ENCODE results near the gene MON1A. TPM values are rescaled to one million over a fixed set of nuclear protein-coding genes. Genes with fewer than 3 reads are reported as not detected.
A peak's percentile ranks its signal among the peaks of the same experiment; 100 is the strongest.
"Not testable (repeated sequence)": the region's sequence is repeated elsewhere in the genome, so short reads cannot be mapped to it uniquely, and the experiment has no call there.

MON1A gene
- total RNA-seq, 2 experiments from 2014 or later = 6.3 to 7.8 TPM

GRCh38 chr3:49939858-49940666 lies 10.5 kb upstream of the MON1A start, which contains the start of gene RBM6:
RBM6 (plus strand) TSS chr3:49940150; CDS start chr3:49962642, 22,492 bp downstream.
- Mint-ChIP-seq H3K27me3 (no peaks in the 10 kb centered on the region), H3K27ac (peak within 1 kb of the TSS; percentile 90), H3K36me3 (peaks cover 10% of the 10 kb centered on the region), H3K9me3 (no peaks in the 10 kb centered on the region), H3K4me3 (peak within 1 kb of the TSS; percentile 88), H3K4me1 (ENCODE audit: low read depth) (peaks cover 30% of the 10 kb centered on the region)
- POLR2A ChIA-PET = interaction anchor here (0.8 to 2.5 kb wide), 7 partner anchors 10 to 307 kb away, joined by 3 to 28 read pairs (median 3); partner anchors contain the start of genes MON1A and UBA7
- CTCF ChIA-PET = interaction anchor here (0.7 to 2.1 kb wide), 6 partner anchors 10 to 401 kb away, joined by 3 to 18 read pairs (median 5); partner anchors contain the start of genes IFRD2, INKA1 and MON1A
- intact Hi-C loops (cut with micrococcal nuclease) = loop anchor here (1.0 kb wide), 2 partner anchors 11 to 148 kb away; partner anchors contain the start of genes MON1A and RBM5
- peak; percentile 98 for DNase-seq

- DNase-seq = no peak
- H3K36me3 Mint-ChIP-seq = peaks cover 3% of the 10 kb centered on the region
- POLR2A ChIA-PET = no interaction called here
- no peaks in the 10 kb centered on the region for H3K9me3 Mint-ChIP-seq
- no peak overlapping the region for H3K4me3 Mint-ChIP-seq
- H3K27me3 Mint-ChIP-seq = no peaks in the 10 kb centered on the region
- H3K4me1 Mint-ChIP-seq (ENCODE audit: low read depth) = peaks cover 16% of the 10 kb centered on the region
- no peak overlapping the region for H3K27ac Mint-ChIP-seq
- intact Hi-C loops (cut with micrococcal nuclease) = no loop called here
- CTCF ChIA-PET = no interaction called here
These were observed 7.5 kb upstream of the MON1A start for GRCh38 chr3:49937090-49937489.

GRCh38 chr3:49932281-49932680 lies 2.7 kb upstream of the MON1A start:
- H3K27me3 Mint-ChIP-seq; DNase-seq; POLR2A ChIA-PET; H3K4me3 Mint-ChIP-seq; H3K9me3 Mint-ChIP-seq; H3K27ac Mint-ChIP-seq; intact Hi-C loops (cut with micrococcal nuclease); H3K36me3 Mint-ChIP-seq: not testable (repeated sequence)
- peaks cover 19% of the 10 kb centered on the region for H3K4me1 Mint-ChIP-seq (ENCODE audit: low read depth)
- CTCF ChIA-PET = interaction anchor here (1.9 kb wide), 1 partner anchor 328 kb away, joined by 4 read pairs; no protein-coding TSS in a partner anchor

- CTCF ChIA-PET = interaction anchor here (1.2 to 2.3 kb wide), 3 partner anchors 127 to 329 kb away, joined by 3 to 7 read pairs (median 4); partner anchors contain the start of gene INKA1
- peaks cover 19% of the 10 kb centered on the region for H3K4me1 Mint-ChIP-seq (ENCODE audit: low read depth)
- POLR2A ChIA-PET = interaction anchor here (1.0 to 2.8 kb wide), 2 partner anchors 9 to 158 kb away, joined by 3 to 28 read pairs; partner anchors contain the start of genes RBM5 and RBM6
- H3K36me3 Mint-ChIP-seq = no peaks in the 10 kb centered on the region
- no peak overlapping the region for H3K27ac Mint-ChIP-seq
- H3K4me3 Mint-ChIP-seq = no peak overlapping the region
- no peak for DNase-seq
- H3K9me3 Mint-ChIP-seq = no peaks in the 10 kb centered on the region
- no peaks in the 10 kb centered on the region for H3K27me3 Mint-ChIP-seq
- intact Hi-C loops (cut with micrococcal nuclease) = no loop called here
These were observed 1.3 kb upstream of the MON1A start for GRCh38 chr3:49930922-49931321.

GRCh38 chr3:49930168-49930690 lies 618 bp upstream of the MON1A start:
- POLR2A ChIA-PET = interaction anchor here (1.0 to 2.8 kb wide), 2 partner anchors 10 to 159 kb away, joined by 3 to 28 read pairs; partner anchors contain the start of genes RBM5 and RBM6

GRCh38 chr3:49928481-49929017 lies 1.1 kb downstream of the MON1A start:
- ChIA-PET CTCF (interaction anchor here (1.3 to 2.3 kb wide), 4 partner anchors 12 to 127 kb away, joined by 3 to 18 read pairs (median 6); partner anchors contain the start of genes INKA1 and RBM6), POLR2A (interaction anchor here (1.0 to 2.8 kb wide), 2 partner anchors 11 to 12 kb away, joined by 3 to 28 read pairs; partner anchors contain the start of gene RBM6)
- Mint-ChIP-seq H3K27me3 (no peaks in the 10 kb centered on the region), H3K4me3 (peak overlapping the region; percentile 79), H3K4me1 (ENCODE audit: low read depth) (peaks cover 21% of the 10 kb centered on the region), H3K36me3 (peaks cover 3% of the 10 kb centered on the region), H3K27ac (no peak overlapping the region), H3K9me3 (no peaks in the 10 kb centered on the region)
- intact Hi-C loops (cut with micrococcal nuclease) = loop anchor here (1.0 kb wide), 2 partner anchors 12 to 160 kb away; partner anchors contain the start of genes RBM5 and RBM6
- no peak for DNase-seq

More at GRCh38 chr3:49930168-49930690, 618 bp upstream of the MON1A start:
- CTCF ChIA-PET = interaction anchor here (0.8 to 2.3 kb wide), 8 partner anchors 8 to 330 kb away, joined by 3 to 18 read pairs (median 4); partner anchors contain the start of genes INKA1 and RBM6
- peaks cover 19% of the 10 kb centered on the region for H3K4me1 Mint-ChIP-seq (ENCODE audit: low read depth)
- peak overlapping the region; percentile 80 for H3K27ac Mint-ChIP-seq
- peak overlapping the region; percentile 79 for H3K4me3 Mint-ChIP-seq
- no peaks in the 10 kb centered on the region for H3K27me3 Mint-ChIP-seq
- H3K9me3 Mint-ChIP-seq = no peaks in the 10 kb centered on the region
- no peak for DNase-seq
- intact Hi-C loops (cut with micrococcal nuclease) = no loop called here
- H3K36me3 Mint-ChIP-seq = no peaks in the 10 kb centered on the region

GRCh38 chr3:49927798-49928197 lies 1.8 kb downstream of the MON1A start:
- peaks cover 21% of the 10 kb centered on the region for H3K4me1 Mint-ChIP-seq (ENCODE audit: low read depth)
- intact Hi-C loops (cut with micrococcal nuclease) = loop anchor here (1.0 kb wide), 1 partner anchor 161 kb away; the partner anchor contains the start of gene RBM5
- DNase-seq = no peak
- H3K27me3 Mint-ChIP-seq = no peaks in the 10 kb centered on the region
- H3K27ac Mint-ChIP-seq = no peak overlapping the region
- H3K4me3 Mint-ChIP-seq = no peak overlapping the region
- no peaks in the 10 kb centered on the region for H3K9me3 Mint-ChIP-seq
- CTCF ChIA-PET = interaction anchor here (1.8 kb wide), 1 partner anchor 126 kb away, joined by 6 read pairs; no protein-coding TSS in a partner anchor
- POLR2A ChIA-PET = interaction anchor here (0.8 to 1.0 kb wide), 2 partner anchors 12 to 23 kb away, joined by 3 to 4 read pairs; partner anchors contain the start of gene RBM6
- peaks cover 3% of the 10 kb centered on the region for H3K36me3 Mint-ChIP-seq

- CTCF ChIA-PET = no interaction called here
- no peaks in the 10 kb centered on the region for H3K27me3 Mint-ChIP-seq
- H3K27ac Mint-ChIP-seq = no peak overlapping the region
- no peaks in the 10 kb centered on the region for H3K9me3 Mint-ChIP-seq
- POLR2A ChIA-PET = no interaction called here
- no peak overlapping the region for H3K4me3 Mint-ChIP-seq
- no peak for DNase-seq
- intact Hi-C loops (cut with micrococcal nuclease) = no loop called here
- peaks cover 21% of the 10 kb centered on the region for H3K4me1 Mint-ChIP-seq (ENCODE audit: low read depth)
- H3K36me3 Mint-ChIP-seq = peaks cover 3% of the 10 kb centered on the region
These were observed 3.4 kb downstream of the MON1A start for GRCh38 chr3:49926117-49926728.

- ChIA-PET POLR2A (no interaction called here), CTCF (interaction anchor here (1.1 kb wide), 1 partner anchor 86 kb away, joined by 4 read pairs; no protein-coding TSS in a partner anchor)
- Mint-ChIP-seq H3K27ac (no peak overlapping the region), H3K27me3 (no peaks in the 10 kb centered on the region), H3K4me1 (ENCODE audit: low read depth) (peaks cover 19% of the 10 kb centered on the region), H3K36me3 (peaks cover 3% of the 10 kb centered on the region), H3K4me3 (no peak overlapping the region), H3K9me3 (no peaks in the 10 kb centered on the region)
- intact Hi-C loops (cut with micrococcal nuclease) = no loop called here
- no peak for DNase-seq
These were observed 4.1 kb downstream of the MON1A start for GRCh38 chr3:49925485-49925884.

GRCh38 chr3:49924683-49925082 lies 4.9 kb downstream of the MON1A start:
- no peaks in the 10 kb centered on the region for H3K9me3 Mint-ChIP-seq
- POLR2A ChIA-PET = no interaction called here
- CTCF ChIA-PET = interaction anchor here (1.1 kb wide), 1 partner anchor 86 kb away, joined by 4 read pairs; no protein-coding TSS in a partner anchor

More at GRCh38 chr3:49924683-49925082, 4.9 kb downstream of the MON1A start:
- intact Hi-C loops (cut with micrococcal nuclease) = no loop called here
- H3K36me3 Mint-ChIP-seq = peaks cover 3% of the 10 kb centered on the region
- H3K27ac Mint-ChIP-seq = no peak overlapping the region
- DNase-seq = no peak
- peaks cover 14% of the 10 kb centered on the region for H3K4me1 Mint-ChIP-seq (ENCODE audit: low read depth)
- no peak overlapping the region for H3K4me3 Mint-ChIP-seq
- no peaks in the 10 kb centered on the region for H3K27me3 Mint-ChIP-seq

Measured in activated CD4-positive, alpha-beta memory T cell treated with anti-CD3 and anti-CD28 coated beads for 36 hours (primary cell).